Measurements from ENCODE around the gene VSTM2L.
A peak's percentile ranks its signal among the peaks of the same experiment; 100 is the strongest.

VSTM2L gene

DNA sequence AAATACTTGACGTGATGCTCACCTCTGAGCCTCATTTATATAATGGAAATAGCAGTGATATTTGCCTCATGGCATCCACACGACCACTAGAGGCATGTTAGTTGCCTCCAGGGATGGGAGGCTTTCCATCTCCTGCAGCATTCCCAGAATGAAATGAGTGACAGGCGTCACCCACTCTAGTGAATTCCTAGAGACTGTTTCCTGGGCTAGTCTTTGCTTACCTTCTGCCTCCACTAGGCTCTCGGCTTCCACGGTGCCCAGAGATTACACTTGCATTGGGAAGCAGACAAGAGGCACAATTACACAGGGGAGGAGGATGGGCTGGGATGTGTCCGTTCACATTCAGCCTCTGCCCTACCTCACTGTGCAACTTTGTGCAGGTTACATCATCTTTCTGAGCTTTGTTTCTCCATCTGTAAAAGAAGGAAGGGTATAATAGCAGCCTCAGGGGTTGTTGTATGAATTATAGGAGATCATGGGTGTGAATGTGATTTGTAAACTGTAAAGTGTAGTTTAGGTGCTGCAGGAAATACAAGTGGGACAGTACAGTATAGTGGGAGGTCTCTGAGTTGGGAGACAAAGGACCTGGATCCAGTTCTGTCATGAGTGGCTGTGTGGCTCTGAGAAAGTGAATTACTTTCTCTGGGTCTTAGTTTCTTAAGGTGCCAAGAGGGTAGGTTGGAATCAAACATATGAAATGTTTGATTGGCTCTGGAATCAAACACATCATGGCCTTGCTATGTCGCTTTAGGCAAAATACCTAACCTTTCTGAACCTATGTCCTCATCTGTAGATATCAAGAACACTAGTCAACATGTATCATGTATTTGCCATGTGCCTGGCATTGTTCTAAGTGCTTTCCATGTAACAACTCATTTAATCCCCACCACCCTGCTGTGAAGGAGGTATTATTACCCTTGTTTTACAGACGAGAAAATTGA, 3.6 kb upstream of the VSTM2L start:
- no peak for DNase-seq (ENCODE audit: low read depth in 2 of 2)

DNA sequence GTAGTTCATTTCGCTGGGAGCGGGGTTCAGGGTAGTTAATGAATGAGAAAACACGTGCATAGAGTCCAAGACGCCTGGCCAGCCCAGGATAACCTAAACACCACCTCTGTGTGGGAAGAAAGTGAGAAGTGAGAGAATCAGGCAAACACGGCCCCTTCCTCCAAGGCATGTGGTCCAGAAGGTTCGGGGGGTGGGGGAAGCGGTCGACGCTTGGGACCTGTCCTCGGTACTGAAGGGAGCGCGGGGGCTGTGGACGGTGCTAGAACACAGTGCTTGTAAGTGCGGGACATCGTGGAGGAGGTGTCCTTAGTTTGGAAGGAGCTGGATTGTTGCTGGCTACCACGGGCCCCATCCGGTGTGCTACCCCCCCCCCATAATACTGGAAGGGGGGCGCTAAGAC, 1.7 kb upstream of the VSTM2L start:
- no peak for DNase-seq (ENCODE audit: low read depth in 2 of 2)

DNA sequence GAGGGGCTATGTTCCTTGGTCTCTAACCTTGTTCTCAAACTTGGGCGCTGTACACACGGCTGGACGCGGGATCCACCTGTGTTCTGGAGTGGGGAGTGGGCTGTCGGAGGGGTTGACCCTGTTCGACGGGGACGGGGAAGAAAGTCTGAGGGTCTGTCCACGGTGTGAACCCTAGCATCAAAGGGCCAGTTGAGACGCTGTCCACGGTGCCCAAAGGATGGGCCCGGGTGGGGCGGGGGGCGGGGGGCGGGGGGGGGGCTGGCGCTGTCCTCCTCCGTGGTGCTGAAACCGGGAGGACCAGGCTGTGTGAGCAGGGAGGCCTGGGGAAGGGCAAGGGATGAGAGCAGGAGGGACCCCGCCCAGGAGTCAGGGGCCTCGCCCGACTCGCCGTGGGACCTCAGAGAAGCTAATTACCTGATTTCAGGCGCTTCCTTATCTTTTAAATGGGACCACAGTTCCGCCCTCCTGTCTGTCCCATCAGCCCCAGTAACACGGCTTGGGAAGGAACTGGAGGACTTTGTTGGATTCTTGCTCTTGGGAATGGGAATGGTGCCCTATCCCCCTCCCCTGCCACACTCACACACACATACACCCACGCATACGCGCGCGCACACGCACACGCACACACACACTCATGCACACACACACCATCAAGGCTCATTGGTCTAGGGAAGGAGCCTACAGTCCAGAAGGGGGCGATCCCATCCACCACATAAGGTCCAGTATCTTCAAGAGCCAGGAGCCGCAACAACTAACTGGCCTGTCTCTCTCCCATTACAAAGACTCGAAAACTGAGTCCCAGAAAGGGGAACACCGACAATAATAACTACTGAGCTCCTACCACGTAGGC, 1.0 kb upstream of the VSTM2L start:
- DNase-seq (ENCODE audit: low read depth in 2 of 2): no peak

DNA sequence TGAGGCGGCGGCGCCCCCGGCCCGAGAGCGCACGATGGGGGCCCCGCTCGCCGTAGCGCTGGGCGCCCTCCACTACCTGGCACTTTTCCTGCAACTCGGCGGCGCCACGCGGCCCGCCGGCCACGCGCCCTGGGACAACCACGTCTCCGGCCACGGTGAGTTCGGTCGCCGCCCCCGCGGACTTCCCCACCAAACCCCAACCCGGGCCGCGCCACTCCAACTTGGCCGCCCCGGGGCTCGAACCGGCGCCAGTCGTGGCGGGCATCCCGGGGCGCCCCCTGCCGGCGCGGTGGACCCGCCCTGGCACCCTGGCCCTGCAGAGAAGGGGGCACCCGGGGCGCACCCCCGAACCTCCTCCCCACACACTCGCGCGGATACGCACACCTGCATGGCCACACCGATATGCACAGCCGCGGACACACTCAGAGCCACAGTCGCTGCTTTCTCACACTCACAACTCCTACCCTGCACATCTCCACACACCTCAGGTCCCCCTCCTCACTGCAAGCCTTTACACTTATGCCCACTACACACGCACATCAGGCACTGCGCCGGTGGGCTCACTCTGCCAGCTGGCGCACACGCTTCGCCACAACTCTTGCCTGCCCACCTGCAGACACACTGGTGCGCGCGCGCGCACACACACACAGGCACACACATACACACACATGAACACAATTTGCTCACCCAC, 535 bp downstream of the VSTM2L start:
- no peak for DNase-seq (ENCODE audit: low read depth in 2 of 2)

DNA sequence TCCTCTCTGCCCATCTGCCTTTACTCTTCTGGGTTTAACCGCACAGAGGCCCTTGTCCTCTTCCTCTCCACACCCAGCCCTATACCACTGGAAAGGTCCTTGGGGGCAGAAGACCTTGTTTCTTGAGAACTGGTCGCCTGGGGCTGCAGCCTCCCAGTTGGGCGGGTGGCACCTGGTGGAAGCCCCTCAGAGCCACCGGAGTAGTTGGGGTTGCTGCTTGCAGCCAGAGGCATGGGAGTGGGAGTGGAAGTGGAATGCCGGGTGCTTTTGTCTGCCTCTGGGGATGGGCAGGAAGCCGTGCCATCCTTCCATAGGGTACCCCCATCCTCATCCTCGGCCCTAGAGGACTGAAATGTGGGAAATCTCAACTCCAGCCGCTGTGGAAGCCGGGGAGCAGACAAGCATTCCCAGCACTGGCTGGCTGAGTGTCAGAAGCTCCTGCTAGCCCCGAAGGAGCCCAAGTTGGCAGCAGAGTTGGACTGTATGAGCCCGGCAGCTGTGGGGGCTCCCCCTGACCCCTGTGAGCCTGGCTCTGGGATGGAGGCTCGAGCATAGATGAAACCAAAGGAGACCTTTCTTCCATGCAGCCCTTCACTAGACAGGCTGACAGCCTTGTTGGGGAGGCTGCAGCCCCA, 1.2 kb downstream of the VSTM2L start:
- no peak for DNase-seq (ENCODE audit: low read depth in 2 of 2)

DNA sequence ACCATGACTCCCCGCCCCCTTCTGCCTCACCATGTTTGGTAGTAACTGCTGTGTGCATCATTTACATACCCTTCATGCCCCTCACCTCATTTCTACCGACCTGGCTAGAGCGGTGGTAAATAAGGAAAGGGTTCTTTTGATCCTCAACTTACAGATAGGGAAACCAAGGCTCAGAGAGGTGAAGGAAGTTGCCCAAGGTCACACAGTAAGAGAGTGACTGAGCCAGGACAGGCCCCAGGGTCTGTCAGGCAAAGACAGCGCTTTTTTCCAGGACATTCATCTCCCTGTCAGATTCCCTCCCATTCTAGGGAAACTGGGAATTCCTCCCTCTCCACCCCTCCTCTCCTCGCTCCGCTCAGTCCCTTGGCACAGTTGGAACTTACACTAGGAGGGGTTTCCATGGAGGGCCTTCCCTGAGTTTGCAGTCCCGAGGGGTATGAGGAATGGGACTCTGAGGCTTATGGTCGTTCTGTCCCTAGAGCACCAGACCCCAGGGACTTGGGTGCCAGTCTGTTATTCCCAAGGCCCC, 2.0 kb downstream of the VSTM2L start:
- DNase-seq (ENCODE audit: low read depth in 2 of 2): no peak

DNA sequence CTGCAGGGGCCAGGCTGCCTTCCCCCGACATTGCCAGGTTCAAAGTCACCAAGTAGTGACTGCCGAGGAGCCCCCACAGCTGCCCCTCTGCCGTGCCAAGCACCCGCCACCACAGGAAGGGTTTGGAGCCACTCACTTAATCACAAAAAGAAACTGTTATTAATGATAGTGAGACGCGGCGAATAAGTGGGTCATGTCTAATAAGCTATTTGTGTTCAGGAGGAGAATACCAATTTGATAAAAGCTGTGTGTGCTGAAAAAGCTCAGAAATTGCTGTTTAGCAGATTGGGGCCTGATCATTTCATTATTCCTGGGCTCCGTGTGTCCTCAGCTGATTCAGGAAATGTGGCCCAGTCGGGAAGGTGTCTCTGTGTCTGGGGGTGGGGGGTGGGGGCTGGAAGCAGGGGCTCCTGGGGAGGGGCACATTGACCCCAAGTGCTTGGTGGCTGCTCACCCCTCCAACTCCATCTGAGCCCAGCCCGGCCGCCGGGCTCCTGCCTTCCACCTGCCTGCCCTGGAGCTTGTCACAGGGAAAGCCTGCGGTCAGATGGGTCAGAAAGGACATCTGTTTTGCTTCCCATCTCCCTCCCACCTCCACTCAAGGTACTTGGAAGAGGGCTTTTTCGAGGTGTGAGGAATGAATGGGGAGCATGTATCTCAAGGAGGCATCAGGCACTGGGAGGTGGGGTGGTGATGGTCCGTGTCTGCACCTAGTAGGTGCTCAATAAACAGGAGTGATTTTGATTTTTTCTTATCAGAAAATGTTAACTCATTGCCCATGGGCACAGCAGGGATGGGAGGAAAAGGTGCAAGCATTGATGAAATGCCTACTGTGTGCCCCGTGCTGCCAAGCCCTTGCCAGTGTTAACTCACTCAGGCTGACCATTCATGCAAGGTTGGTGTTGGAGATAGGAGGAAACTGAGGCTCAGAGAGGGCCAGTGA, 3.0 kb downstream of the VSTM2L start:
- DNase-seq (ENCODE audit: low read depth in 2 of 2): no peak

DNA sequence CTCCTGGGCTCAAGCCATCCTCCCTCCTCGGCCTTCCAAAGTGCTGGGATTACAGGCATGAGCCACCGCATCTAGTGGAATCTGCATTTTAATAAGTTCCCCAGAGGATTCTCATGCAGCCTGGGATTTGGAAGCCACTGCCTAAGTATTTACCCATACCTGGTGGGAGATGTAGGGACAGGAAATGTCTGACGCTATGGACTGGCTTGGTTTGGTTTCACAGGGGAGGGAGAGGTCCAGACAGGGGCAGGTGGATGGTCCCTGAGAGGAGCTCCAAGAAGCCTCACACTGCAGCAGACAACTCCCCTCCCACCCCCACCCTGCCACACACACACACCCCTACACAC, 4.4 kb downstream of the VSTM2L start:
- no peak for DNase-seq (ENCODE audit: low read depth in 2 of 2)

DNA sequence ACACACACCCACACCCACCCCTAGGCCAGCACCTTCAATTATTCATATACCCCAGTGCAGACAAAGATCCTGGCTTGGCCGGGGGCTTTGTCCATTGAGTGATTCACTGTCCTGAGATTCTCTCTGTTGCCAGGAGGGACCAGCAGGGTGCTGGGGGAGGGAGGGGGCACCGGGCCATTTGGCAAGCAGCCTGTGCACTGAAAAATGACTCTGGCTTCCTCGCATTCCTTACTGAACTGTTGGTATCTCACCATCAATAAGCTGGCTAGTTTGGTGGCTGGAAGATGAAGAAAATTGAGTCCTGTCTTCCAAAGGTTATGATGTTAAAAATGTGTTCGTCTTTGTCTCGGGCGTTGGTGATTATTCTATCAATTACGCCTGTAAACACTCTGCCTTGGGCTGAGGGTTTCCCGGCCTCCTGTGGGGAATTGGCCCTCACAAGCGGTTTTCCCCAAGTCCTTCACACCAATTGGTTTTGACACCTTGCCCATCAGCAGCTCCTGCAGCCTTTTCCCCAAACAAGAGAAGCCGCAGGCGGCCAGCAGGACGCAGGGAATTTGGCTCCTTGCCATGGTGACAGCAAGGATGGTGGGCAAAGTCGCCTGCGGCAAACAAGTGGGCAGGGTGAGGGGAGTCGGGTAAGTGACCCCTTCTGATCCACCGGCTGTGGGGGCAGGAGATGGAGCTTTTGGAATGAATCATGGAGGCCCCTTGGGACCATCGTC, 4.9 kb downstream of the VSTM2L start:
- DNase-seq (ENCODE audit: low read depth in 2 of 2): no peak

DNA sequence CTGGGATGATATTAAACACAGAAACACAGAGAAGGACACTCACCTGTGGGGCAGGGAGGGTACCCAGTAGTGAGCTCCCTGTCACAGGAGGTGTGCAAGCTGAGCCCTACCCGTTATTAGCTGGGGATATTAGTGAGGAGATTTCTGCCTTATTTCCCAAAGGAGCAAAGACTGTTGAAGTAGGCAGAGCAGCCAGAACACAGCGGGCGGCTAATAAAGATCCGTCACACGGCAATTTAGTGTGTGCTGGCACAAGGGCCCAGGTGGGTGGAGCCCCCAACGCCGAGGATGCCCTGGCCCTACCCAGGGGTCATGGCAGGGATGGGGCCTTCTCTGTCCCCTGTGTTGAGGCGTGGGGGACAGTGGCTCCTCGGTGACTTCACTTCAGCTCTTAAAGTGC, 8.3 kb downstream of the VSTM2L start:
- DNase-seq (ENCODE audit: low read depth in 2 of 2): no peak

DNA sequence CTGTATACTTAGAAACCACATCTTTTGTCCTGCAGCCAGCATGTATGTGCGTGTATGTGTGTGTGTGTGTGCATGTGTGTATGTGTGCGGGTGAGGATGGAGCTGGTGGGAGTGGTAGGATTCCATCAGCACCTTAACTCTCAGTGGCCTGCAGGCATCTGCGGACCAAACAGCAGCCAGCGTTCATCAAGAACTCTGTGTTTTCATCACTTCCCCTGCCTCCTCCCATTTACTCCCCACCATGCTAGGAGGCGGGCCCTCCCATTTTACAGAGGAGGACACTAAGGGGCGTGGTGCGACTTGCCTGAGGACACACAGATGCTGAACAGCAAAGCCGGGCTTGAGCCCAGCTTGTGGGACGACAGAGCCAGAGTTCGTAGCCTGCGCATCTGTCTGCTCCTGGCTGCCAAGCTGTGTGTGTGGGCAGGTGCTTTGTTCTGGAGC, 8.9 kb downstream of the VSTM2L start:
- DNase-seq (ENCODE audit: low read depth in 2 of 2): no peak

DNA sequence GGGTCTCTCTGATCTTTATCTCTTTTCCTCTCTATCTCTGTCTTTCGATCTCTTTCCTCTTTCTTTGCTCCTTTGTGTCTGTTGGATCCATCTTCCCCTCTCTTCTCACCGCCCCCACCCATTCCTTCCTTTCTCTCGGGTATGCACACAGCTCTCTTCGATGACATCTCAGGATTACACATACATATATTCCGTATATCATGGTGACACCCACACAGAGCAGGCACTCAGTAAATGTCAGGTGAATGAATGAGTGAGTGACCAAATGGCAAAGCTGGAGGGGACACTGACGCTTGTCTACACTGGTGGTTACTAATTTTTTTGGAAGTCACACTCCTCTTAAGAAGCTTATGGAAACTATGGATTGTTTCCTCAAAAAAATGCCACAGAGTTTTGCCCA, 9.9 kb downstream of the VSTM2L start:
- no peak for DNase-seq (ENCODE audit: low read depth in 2 of 2)

DNA sequence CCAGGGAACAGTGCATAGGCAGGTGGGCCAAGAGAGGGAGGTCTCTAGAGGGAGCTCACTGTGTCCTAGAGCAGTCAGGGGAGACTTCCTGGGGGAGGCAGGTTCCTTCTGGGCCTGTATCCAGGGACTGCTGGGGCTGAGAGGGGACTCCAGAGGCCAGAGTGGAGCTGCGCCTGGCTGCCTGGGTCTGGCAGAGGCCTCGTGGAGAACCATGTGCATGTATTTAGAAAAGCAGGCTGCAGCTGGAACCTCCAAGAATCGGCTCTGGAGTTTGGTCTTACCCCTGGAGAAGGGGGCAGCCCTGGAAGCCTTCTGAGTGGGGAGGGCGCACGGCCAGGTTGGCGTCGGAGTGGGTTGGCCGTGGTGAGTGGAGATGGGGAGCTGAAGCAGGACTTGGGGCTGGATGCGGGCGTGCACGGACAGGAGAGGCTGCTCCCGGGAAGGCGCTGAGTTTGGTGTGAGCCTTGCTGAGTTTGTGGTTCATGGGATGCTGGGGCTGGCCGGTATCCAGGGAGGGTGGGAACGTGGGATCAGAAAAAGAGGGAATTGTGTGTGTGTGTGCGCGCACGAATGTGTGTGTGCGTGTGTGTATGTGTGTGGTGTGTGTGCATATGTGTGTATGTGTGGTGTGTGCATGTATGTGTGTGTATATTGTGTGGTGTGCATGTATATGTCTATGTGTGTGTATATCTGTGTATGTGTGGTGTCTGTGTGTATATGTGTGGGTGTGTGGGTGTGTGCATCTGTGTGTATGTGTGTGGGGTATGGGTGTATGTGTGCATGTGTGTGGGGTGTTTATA, 10.8 kb downstream of the VSTM2L start:
- DNase-seq (ENCODE audit: low read depth in 2 of 2): no peak

DNA sequence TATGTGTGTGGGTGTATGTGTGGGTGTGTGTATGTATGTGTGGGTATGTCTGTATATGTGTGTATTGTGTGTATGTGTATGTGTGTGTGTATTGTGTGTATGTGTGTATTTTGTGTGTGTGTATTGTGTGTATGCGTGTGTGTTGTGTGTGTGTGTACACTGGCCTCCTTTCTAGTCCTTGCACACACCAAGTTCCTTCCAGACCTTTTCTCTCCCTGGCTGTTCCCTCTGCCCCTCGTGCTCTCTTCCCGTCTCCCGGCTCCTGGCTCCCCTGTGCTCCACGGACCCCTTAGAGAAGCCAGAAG, 11.4 kb downstream of the VSTM2L start:
- no peak for DNase-seq (ENCODE audit: low read depth in 2 of 2)

DNA sequence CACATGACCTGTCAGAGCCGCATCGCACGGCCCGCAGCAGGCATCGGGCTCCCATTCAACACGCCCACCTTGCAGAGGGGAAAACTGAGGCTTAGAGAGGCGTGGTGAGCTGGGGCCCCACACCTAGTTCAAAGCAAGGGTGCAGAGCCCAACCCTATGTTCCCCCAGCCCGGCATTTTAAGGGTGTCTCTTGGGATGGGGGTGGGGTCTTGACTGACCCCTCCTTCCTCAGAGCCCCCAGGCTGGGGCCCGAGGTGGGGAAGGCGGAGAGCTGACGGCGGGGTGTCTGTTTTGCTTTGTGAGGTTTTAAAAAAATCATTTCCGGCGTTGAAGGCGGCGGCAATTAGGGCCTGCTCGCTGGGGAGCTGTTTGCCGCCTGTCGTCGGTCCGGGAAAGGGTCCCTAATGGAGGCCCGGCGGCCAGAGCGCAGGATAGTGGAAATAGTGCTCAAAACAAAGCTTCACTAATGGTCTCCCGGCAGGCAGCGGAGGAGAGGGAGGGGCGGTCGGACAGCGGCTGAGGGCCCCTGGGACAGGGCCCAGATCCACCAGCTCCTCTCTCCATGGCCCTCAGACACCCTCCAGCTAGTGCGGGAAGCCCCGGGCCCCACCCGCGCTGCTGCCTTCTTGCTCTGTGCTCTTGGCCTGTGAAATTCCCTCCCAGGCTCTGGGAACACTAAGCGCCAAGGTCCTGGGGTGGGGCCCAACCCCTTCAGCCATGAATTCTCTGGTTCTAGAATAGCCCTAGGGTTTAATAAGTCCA, 11.9 kb downstream of the VSTM2L start:
- DNase-seq (ENCODE audit: low read depth in 2 of 2): peak in 1 of 2 donors; percentile 4

DNA sequence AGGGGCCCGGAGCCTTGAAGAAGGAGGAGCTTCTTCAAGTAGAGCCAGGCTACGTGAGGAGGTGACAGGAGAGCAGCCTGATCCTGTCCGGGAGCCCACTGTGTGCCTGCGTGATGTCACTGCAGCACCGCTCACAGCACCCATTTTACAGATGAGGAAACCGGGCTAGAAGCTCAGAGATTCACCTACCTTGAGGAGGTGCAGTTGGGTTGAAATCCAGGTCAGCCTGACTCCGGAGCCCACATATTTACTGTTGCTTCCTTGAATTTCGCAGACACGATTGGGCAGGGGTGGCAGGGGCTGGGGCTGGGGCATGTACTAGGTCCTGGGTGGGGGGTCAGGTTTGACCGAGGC, 12.5 kb downstream of the VSTM2L start:
- DNase-seq (ENCODE audit: low read depth in 2 of 2): no peak

DNA sequence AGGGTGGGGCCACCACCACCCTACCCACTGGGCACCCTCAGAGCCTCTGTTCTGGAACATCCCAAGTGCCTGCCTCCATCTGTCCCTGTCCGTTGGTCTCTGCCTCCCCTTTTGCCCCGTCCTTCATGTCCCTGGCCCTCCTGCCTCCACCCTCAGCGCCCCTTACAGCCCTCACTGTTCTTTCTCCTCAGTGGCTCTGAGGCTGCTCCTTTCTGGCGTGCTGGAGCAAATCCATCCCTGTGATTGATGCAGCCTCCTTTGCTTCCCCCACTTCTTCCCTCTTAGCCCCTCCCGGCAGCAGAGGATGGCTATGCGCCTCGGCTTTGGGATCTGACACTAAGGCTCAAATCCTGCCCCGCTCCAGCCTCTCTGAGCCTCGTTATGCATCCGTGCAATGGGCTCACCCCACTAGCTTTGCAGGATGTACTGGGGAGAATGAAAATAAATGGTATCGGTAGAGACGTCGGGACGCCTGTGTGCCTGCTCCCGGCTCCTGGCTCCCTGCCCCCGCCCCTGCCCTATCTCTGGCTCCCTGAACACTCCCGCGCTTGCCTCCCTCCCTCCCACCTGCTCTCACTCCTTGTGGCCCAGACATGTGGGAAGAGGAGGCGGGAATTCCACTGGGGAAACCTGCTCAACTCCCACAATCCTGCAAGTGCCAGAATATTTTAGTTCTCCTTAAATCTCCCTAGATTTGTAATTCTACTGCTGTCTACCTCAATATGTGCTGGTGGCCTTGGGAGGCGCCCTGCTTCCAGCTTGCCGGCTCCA, 13.1 kb downstream of the VSTM2L start:
- DNase-seq (ENCODE audit: low read depth in 2 of 2): no peak

DNA sequence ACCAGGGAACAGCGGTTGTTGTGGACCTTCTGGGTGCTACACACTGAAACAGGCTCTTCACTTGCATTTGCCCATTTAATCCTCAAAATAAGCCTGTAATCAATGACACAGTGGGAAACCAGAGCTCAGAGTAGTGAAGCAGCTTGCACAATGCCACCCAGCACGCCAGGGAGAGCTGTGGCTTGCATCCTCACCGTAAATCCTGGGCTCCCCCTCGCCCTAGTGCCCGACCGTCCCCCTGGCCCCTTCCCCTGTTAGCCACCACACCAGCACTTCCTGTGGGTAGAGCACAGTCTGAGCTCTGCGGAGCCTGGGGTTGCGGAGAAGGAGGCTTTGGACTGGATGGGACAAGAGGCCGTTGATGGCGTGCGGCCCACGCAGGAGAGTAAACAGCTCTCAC, 14.5 kb downstream of the VSTM2L start:
- DNase-seq (ENCODE audit: low read depth in 2 of 2): no peak

Data from stimulated activated CD8-positive, alpha-beta memory T cell treated with anti-CD3 and anti-CD28 coated beads, Interleukin-7, amount 100 ng/mL, for 4 hours (primary cell).